H1 (cell line): ENCODE measurements around the gene ZBTB22. TPM values are rescaled to one million over a fixed set of nuclear protein-coding genes. Genes with fewer than 3 reads are reported as not detected.

ENCODE experiments used
- BCL11A ChIP-seq, 2 experiments: IDR thresholded peaks; one replicate each; pipeline ENCODE4 v1.6.1; 2011; ENCODE audit warnings: low read depth in 2 of 2, low read length in 2 of 2, mild to moderate bottlenecking in 2 of 2
- MAFK ChIP-seq: IDR thresholded peaks from 2 replicates; pipeline ENCODE4 v1.6.1; 2012; ENCODE audit warnings: low read depth, mild to moderate bottlenecking, improper control_type of control experiment, low read length
- TAF1 ChIP-seq: IDR thresholded peaks from 2 replicates; pipeline ENCODE4 v1.6.1; 2011; ENCODE audit warnings: mild to moderate bottlenecking, low read depth, low read length
- polyA plus RNA-seq, 7 experiments: library from polyadenylated mRNA; depleted of rRNA in 3 of 7; stranded (reverse) in 5 of 7; unstranded in 2 of 7; fragments of >200 nt in 5 of 7; fragments of 200-250 nt in 2 of 7; gene quantifications; 1 replicate in 5 of 7; 2 replicates in 1 of 7; 4 replicates in 1 of 7; pipeline versions ENCODE4 v1.2.1 to v1.2.3, GENCODE V29; 2011 to 2013; ENCODE audit warnings: missing spikeins in 2 of 7, mixed read lengths in 2 of 7
- total RNA-seq: library from RNA; stranded (reverse); fragmentation: NEBNext Ultra II Directional; extraction: Animal tissue kit (Norgen Biotek cat#: 25700); gene quantifications from 2 replicates; pipeline ENCODE4 v1.2.1, GENCODE V29; 2021

The ZBTB22 gene
- total and polyA plus RNA-seq, 2 of the 8 experiments (the other 6 are each of a cell fraction or from before 2014, with no cell fraction given), result 7.4 to 9.9 TPM

- TF ChIP-seq BCL11A (IDR thresholded peaks at IDR 0.05; ENCODE audit: low read depth in 2 of 2, low read length in 2 of 2) (no peak), MAFK (no peak), TAF1 (no peak)
These were observed 3.0 kb downstream of the ZBTB22 start (continued) for GRCh38 chr6:33314515-33314942.
